ENCODE measurements around the gene ADAMTS7. TPM values are rescaled to one million over a fixed set of nuclear protein-coding genes. Genes with fewer than 3 reads are reported as not detected.

The ADAMTS7 gene
- total RNA-seq (2014; rRNA removed) (4.2 and 5.2 TPM in 2 replicates), Bru-seq, nascent RNA (percentile 44 among the genes with signal in this experiment), BruChase-seq, experiment 1, labeled RNA remaining after a 6-hour chase (percentile 45 among the genes with signal in this experiment), BruChase-seq, experiment 2, labeled RNA remaining after a 2-hour chase (percentile 44 among the genes with signal in this experiment)
- long read RNA-seq, partial matches to known transcripts: 6 of 12 reads
- long read RNA-seq, other reads (novel, unspliced or antisense): 6 of 12 reads

DNA sequence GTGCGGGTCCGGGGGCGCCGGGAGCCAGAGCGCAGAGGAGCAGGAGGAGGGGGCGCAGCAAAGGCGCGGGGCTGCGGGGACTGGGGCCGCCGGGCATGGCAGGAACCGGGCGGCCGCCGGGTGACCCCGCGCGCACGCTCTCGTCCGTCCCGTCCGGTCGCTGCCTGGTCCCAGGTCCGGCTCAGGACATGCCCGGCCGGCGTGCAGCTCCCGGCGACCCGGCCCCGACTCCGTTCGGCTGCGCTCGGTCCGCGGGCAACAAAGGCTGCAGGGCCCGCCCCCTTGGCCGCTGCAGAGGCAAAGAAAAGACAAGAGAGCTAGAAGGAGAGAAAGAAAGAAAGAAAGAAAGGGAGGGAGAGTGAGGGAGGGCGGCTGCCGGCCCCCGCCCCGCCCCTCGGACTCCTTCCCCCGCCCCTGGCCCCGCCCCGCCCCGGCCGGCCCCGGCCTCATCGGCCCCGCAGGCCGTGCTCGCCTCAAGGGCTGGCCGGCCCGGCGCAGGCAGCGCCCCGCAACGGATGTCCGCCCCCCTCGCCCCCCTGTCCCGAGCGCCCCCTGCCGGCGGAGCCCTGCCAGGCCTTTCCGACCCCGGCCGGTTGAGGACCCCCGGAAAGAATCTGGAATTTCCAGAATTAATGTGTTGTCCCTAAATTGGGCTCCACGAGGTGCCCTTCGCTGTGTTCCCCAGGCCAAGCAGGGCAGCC, at the start of gene ADAMTS7:
ADAMTS7 (minus strand) TSS at position 341 of the 701 bp plus-strand sequence; CDS start at position 97, 244 bp downstream.
- Histone ChIP-seq H3K27me3 (ENCODE audit: low read length) (no peaks in the 10 kb centered on the region), H3K27ac (ENCODE audit: low read length) (no peak within 1 kb of the TSS), H3K36me3 (ENCODE audit: low read depth, low read length) (no peaks in the 10 kb centered on the region), H3K9me2 (replicated peaks; ENCODE audit: low read length) (no peaks in the 10 kb centered on the region), H3K4me2 (ENCODE audit: low read length) (peak within 1 kb of the TSS; percentile 98), H3K79me2 (ENCODE audit: low read length) (no peaks in the 10 kb centered on the region), H2AFZ (ENCODE audit: low read length) (peak within 1 kb of the TSS; percentile 84), H3K9me3 (ENCODE audit: low read length) (no peaks in the 10 kb centered on the region), H3K4me1 (ENCODE audit: insufficient read depth, low read length) (0 out of 2 replicates have a peak, but pooled peaks cover 4% of the 10 kb centered on the region), H3K4me3 (ENCODE audit: low read length) (peak within 1 kb of the TSS; percentile 74), H3K9ac (ENCODE audit: low read length) (peak within 1 kb of the TSS; percentile 32), H3F3A (ENCODE audit: low read length, unreplicated experiment) (no peaks in the 10 kb centered on the region), H4K20me1 (ENCODE audit: low read length) (no peaks in the 10 kb centered on the region)
- ATAC-seq: peak; percentile 77
- intact Hi-C loops (cut with micrococcal nuclease): loop anchor here (1.0 kb wide), 1 partner anchor 49 kb away; no protein-coding TSS in a partner anchor
- no peak for TF ChIP-seq EZH2 (IDR thresholded peaks at IDR 0.05; ENCODE audit: low read length, unreplicated experiment)
- TF ChIP-seq, protein P1, sequence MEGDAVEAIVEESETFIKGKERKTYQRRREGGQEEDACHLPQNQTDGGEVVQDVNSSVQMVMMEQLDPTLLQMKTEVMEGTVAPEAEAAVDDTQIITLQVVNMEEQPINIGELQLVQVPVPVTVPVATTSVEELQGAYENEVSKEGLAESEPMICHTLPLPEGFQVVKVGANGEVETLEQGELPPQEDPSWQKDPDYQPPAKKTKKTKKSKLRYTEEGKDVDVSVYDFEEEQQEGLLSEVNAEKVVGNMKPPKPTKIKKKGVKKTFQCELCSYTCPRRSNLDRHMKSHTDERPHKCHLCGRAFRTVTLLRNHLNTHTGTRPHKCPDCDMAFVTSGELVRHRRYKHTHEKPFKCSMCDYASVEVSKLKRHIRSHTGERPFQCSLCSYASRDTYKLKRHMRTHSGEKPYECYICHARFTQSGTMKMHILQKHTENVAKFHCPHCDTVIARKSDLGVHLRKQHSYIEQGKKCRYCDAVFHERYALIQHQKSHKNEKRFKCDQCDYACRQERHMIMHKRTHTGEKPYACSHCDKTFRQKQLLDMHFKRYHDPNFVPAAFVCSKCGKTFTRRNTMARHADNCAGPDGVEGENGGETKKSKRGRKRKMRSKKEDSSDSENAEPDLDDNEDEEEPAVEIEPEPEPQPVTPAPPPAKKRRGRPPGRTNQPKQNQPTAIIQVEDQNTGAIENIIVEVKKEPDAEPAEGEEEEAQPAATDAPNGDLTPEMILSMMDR (conservative IDR thresholded peaks at IDR 0.05; ENCODE audit: low read depth, low read length): peak; percentile 64
- ChIA-PET CTCF (interaction anchor here (0.7 kb wide), 1 partner anchor 42 kb away, joined by 3 read pairs; no protein-coding TSS in a partner anchor), POLR2A (ENCODE audit: unreplicated experiment) (interaction anchor here (1.1 kb wide), 1 partner anchor 61 kb away, joined by 20 read pairs; the partner anchor contains the start of gene MORF4L1)
- DNase-seq: peak; percentile 66
- no TSS peak for BruUV-seq (replicated peaks)

DNA sequence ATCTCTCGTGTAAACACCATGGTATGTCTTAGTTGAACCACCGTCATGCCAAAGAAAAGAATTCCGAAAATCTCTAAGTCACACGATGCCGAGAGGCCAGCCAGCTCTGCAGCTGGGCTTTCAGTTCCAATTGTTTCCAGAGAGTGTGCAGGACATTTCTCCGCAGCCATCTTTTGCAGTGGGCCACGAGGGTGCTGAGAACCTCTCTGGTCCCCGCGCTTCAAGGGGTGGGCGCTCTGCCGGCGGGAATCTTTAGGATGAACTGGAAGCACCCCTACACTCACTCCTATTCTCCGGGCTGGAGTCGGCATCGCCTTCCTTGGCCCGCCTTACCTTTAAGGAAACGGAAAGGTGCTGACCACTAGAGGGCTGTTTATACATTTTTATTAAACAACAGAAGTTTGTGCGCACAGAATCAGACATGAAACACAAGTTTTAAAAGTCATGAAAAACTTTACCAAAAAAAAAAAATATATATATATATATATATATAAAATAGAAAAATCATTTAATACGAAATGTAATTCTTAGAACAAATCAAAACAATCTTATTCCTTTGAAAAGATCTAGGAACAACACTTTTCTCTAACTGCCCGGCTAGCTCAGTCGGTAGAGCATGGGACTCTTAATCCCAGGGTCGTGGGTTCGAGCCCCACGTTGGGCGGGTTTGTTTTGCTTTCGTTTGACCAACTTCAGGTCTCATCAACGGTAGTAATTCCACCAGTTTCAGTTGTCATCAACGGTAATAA, 48.9 kb upstream of the ADAMTS7 start:
- Histone ChIP-seq H3K79me2 (ENCODE audit: low read length) (no peaks in the 10 kb centered on the region), H3K9me2 (replicated peaks; ENCODE audit: low read length) (no peaks in the 10 kb centered on the region), H3K4me2 (ENCODE audit: low read length) (peak overlapping the region; percentile 80), H3K36me3 (ENCODE audit: low read depth, low read length) (no peaks in the 10 kb centered on the region), H3K4me3 (ENCODE audit: low read length) (peak overlapping the region; percentile 78), H3F3A (ENCODE audit: low read length, unreplicated experiment) (no peaks in the 10 kb centered on the region), H2AFZ (ENCODE audit: low read length) (peak overlapping the region; percentile 90), H3K9me3 (ENCODE audit: low read length) (no peaks in the 10 kb centered on the region), H3K27ac (ENCODE audit: low read length) (peak overlapping the region; percentile 48), H3K27me3 (ENCODE audit: low read length) (no peaks in the 10 kb centered on the region), H3K4me1 (ENCODE audit: insufficient read depth, low read length) (no peaks in the 10 kb centered on the region), H3K9ac (ENCODE audit: low read length) (peak overlapping the region; percentile 69), H4K20me1 (ENCODE audit: low read length) (no peaks in the 10 kb centered on the region)
- BruUV-seq (replicated peaks): no TSS peak
- ChIA-PET CTCF (no interaction called here), POLR2A (ENCODE audit: unreplicated experiment) (interaction anchor here (0.6 kb wide), 1 partner anchor 38 kb away, joined by 20 read pairs; no protein-coding TSS in a partner anchor)
- TF ChIP-seq EZH2 (IDR thresholded peaks at IDR 0.05; ENCODE audit: low read length, unreplicated experiment) (no peak), EZH2phosphoT487 (IDR thresholded peaks at IDR 0.05; ENCODE audit: borderline replicate concordance, low read length) (no peak)
- TF ChIP-seq, protein P1 (conservative IDR thresholded peaks at IDR 0.05; ENCODE audit: low read depth, low read length): peak; percentile 56
- DNase-seq (peak; percentile 90), ATAC-seq (peak; percentile 89)
- intact Hi-C loops (cut with micrococcal nuclease): loop anchor here (1.0 kb wide), 1 partner anchor 49 kb away; the partner anchor contains the start of gene ADAMTS7

Measured in PC-3 (cell line).